Activated effector memory CD4-positive, alpha-beta T cell treated with Interleukin-2 at 50 U/mL for 16 hours (primary cell): ENCODE measurements around the gene TUBB1.
"Not testable (repeated sequence)": the region's sequence is repeated elsewhere in the genome, so short reads cannot be mapped to it uniquely, and the experiment has no call there.

Experiments used
- DNase-seq: peaks from one replicate; pipeline ENCODE4 v3.0.0-alpha.2; 2020

Gene TUBB1

GRCh38 chr20:59024111-59024530, 4.9 kb downstream of the TUBB1 start:
- no peak for DNase-seq

- DNase-seq, result no peak
Measured at GRCh38 chr20:59025086-59025485, 5.9 kb downstream of the TUBB1 start.

- no peak for DNase-seq
Measured at GRCh38 chr20:59025511-59025910, 6.3 kb downstream of the TUBB1 start.

- no peak for DNase-seq
Measured at GRCh38 chr20:59026904-59027740, 7.9 kb downstream of the TUBB1 start.

- no peak for DNase-seq
Measured at GRCh38 chr20:59027741-59028320, 8.6 kb downstream of the TUBB1 start.

- no peak for DNase-seq
Measured at GRCh38 chr20:59028812-59029211, 9.6 kb downstream of the TUBB1 start.

GRCh38 chr20:59030911-59031563, 11.8 kb downstream of the TUBB1 start:
- no peak for DNase-seq

GRCh38 chr20:59031564-59032022, 12.4 kb downstream of the TUBB1 start:
- no peak for DNase-seq

- peak; percentile 96 for DNase-seq
Measured at GRCh38 chr20:59032023-59032712, 12.9 kb downstream of the TUBB1 start, which contains the start of gene ATP5F1E. Gene ATP5F1E (minus strand): TSS chr20:59032335. CDS start chr20:59032251, 84 bp downstream.

GRCh38 chr20:59032713-59033059, 13.5 kb downstream of the TUBB1 start:
- no peak for DNase-seq

GRCh38 chr20:59033093-59033492, 13.9 kb downstream of the TUBB1 start:
- no peak for DNase-seq

GRCh38 chr20:59033616-59034165, 14.5 kb downstream of the TUBB1 start:
- no peak for DNase-seq

- DNase-seq, result no peak
Measured at GRCh38 chr20:59035381-59035780, 16.2 kb downstream of the TUBB1 start.

- DNase-seq, result no peak
Measured at GRCh38 chr20:59037386-59037785, 18.2 kb downstream of the TUBB1 start.

- DNase-seq, result no peak
Measured at GRCh38 chr20:59039233-59039632, 20.0 kb downstream of the TUBB1 start.

GRCh38 chr20:59040667-59041066, 21.4 kb downstream of the TUBB1 start:
- no peak for DNase-seq

GRCh38 chr20:59041487-59041886, 22.3 kb downstream of the TUBB1 start:
- DNase-seq, result not testable (repeated sequence)

GRCh38 chr20:59042151-59042795, 23.0 kb downstream of the TUBB1 start, which contains the start of gene PRELID3B:
Gene PRELID3B (minus strand): TSS chr20:59042786. CDS start chr20:59042730, 56 bp downstream.
- DNase-seq, result no peak

GRCh38 chr20:59042796-59043631, 23.8 kb downstream of the TUBB1 start:
- peak; percentile 94 for DNase-seq

- DNase-seq, result no peak
Measured at GRCh38 chr20:59043698-59044097, 24.5 kb downstream of the TUBB1 start.

- DNase-seq, result no peak
Measured at GRCh38 chr20:59044295-59044694, 25.1 kb downstream of the TUBB1 start.
